Chondrocyte (in vitro differentiated cells): Measurements from ENCODE around the gene SLC22A3. TPM values are rescaled to one million over a fixed set of nuclear protein-coding genes. Genes with fewer than 3 reads are reported as not detected.

ENCODE experiments used
- DNase-seq: peaks from one replicate; pipeline ENCODE4 v3.0.0; 2021; ENCODE audit warnings: mixed read lengths, low spot score
- H3K27ac Mint-ChIP-seq: one replicate; pipeline ENCODE4 v1.8.0; 2021; ENCODE audit warnings: mild to moderate bottlenecking, moderate library complexity, mixed read lengths; ENCODE audit not compliant: unreplicated experiment
- H3K27me3 Mint-ChIP-seq: 2 replicates; pipeline ENCODE4 v1.8.0; 2021; ENCODE audit warnings: low read depth, mixed read lengths
- H3K36me3 Mint-ChIP-seq: 2 replicates; pipeline ENCODE4 v1.8.0; 2021; ENCODE audit warnings: low read depth, mixed read lengths
- H3K4me1 Mint-ChIP-seq: 2 replicates; pipeline ENCODE4 v1.8.0; 2021; ENCODE audit warnings: low read depth, mild to moderate bottlenecking, mixed read lengths
- H3K4me3 Mint-ChIP-seq: one replicate; pipeline ENCODE4 v1.8.0; 2021; ENCODE audit warnings: mild to moderate bottlenecking, moderate library complexity, mixed read lengths; ENCODE audit not compliant: unreplicated experiment
- H3K9me3 Mint-ChIP-seq: 2 replicates; pipeline ENCODE4 v1.8.0; 2021; ENCODE audit warnings: low read depth, mixed read lengths
- CTCF ChIP-seq: fragments of 200-600 bp; sonication (generic); IDR thresholded peaks from 2 replicates; pipeline ENCODE4 v1.5.0; 2021; ENCODE audit warnings: antibody characterized with exemption, mild to moderate bottlenecking, moderate library complexity
- total RNA-seq: library from RNA; stranded (reverse); gene quantifications from 3 replicates; pipeline ENCODE4 v1.2.1, GENCODE V29; 2021

SLC22A3 gene
- total RNA-seq, 1 donor from 2014 or later = 1.6 TPM

DNA sequence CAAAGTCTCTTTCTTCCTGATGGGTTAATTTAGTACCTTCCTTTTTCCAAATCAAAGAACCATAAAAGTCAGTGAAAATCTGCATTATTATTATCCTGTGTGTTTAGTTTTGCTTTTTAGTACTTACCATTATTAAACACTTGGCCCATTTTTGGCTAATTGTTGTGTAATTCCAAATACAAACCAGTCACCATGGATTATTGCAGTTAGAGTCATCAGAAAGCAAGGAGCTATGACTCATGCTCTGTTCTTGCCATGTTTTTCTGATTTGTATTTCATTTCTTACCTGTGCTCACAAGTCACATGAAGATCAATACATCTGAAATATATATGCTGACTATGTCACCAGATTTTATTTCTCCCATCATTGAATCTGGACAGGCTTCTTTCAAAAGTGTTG is 31.3 kb downstream of the SLC22A3 start:
- H3K4me1 Mint-ChIP-seq = no peaks in the 10 kb centered on the region
- no peak overlapping the region for H3K27ac Mint-ChIP-seq
- no peak for DNase-seq
- peaks cover 2% of the 10 kb centered on the region for H3K36me3 Mint-ChIP-seq
- H3K27me3 Mint-ChIP-seq = peaks cover 11% of the 10 kb centered on the region
- H3K4me3 Mint-ChIP-seq = no peak overlapping the region
- peaks cover 13% of the 10 kb centered on the region for H3K9me3 Mint-ChIP-seq
- TF ChIP-seq CTCF = no peak

- Mint-ChIP-seq H3K9me3 (peaks cover 13% of the 10 kb centered on the region), H3K4me3 (no peak overlapping the region), H3K4me1 (peaks cover 17% of the 10 kb centered on the region), H3K36me3 (peaks cover 2% of the 10 kb centered on the region), H3K27me3 (peaks cover 20% of the 10 kb centered on the region), H3K27ac (no peak overlapping the region)
- no peak for DNase-seq
- no peak for TF ChIP-seq CTCF
Measured at GRCh38 chr6:160382946-160383345, 34.8 kb downstream of the SLC22A3 start.

DNA sequence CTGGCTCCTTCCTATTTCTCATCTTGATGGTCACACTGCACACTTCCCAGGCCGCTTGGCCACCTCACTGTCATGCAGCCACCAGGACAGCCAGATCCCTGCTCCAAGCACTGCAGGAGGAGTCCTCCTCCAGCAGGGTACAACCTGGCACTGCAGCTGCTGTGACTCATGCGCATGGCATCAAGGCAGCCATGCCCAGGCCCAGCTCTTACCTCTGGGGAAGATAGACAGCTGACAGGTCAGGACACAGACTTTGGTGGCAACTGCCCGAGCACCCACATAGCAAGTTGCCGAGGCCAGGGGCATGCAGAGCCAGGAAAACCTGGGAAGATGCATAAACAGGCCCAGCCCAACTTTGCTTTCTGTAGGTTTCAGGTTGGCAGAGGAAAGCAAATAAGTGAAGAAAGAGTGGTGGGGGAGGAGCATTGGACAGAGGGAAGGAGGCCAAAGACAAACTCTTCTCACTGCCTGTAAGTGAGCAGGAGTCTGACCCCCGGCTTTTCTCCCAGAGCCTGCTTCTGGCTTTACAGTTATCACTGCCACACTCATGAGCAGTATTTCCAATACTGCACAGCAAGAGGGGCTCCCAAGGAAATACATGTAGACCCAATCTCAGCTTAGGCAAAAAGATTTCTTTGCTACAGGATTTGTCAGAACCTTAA is 38.8 kb downstream of the SLC22A3 start:
- peaks cover 13% of the 10 kb centered on the region for H3K27me3 Mint-ChIP-seq
- no peak for TF ChIP-seq CTCF
- peaks cover 22% of the 10 kb centered on the region for H3K4me1 Mint-ChIP-seq
- DNase-seq = no peak
- H3K27ac Mint-ChIP-seq = no peak overlapping the region
- H3K36me3 Mint-ChIP-seq = peaks cover 2% of the 10 kb centered on the region
- H3K9me3 Mint-ChIP-seq = peaks cover 13% of the 10 kb centered on the region
- H3K4me3 Mint-ChIP-seq = no peak overlapping the region

- H3K4me3 Mint-ChIP-seq = no peak overlapping the region
- no peak for DNase-seq
- peaks cover 3% of the 10 kb centered on the region for H3K9me3 Mint-ChIP-seq
- H3K4me1 Mint-ChIP-seq = peaks cover 22% of the 10 kb centered on the region
- peaks cover 13% of the 10 kb centered on the region for H3K27me3 Mint-ChIP-seq
- H3K27ac Mint-ChIP-seq = no peak overlapping the region
- H3K36me3 Mint-ChIP-seq = peaks cover 2% of the 10 kb centered on the region
- no peak for TF ChIP-seq CTCF
Measured at GRCh38 chr6:160387916-160388643, 39.9 kb downstream of the SLC22A3 start.

- peaks cover 6% of the 10 kb centered on the region for H3K9me3 Mint-ChIP-seq
- no peak for TF ChIP-seq CTCF
- no peaks in the 10 kb centered on the region for H3K36me3 Mint-ChIP-seq
- H3K4me3 Mint-ChIP-seq = no peak overlapping the region
- H3K27ac Mint-ChIP-seq = no peak overlapping the region
- DNase-seq = no peak
- H3K4me1 Mint-ChIP-seq = peaks cover 22% of the 10 kb centered on the region
- H3K27me3 Mint-ChIP-seq = peaks cover 13% of the 10 kb centered on the region
Measured at GRCh38 chr6:160388922-160389321, 40.7 kb downstream of the SLC22A3 start.
